IPS-18a (cell line): ENCODE measurements around the gene ARSD.

Experiments
- H3K27ac ChIP-seq: one replicate; pipeline ENCODE4 v1.5.1; 2013; ENCODE audit warnings: low read length
- H3K27me3 ChIP-seq: one replicate; pipeline ENCODE4 v1.6.1; 2013; ENCODE audit warnings: mild to moderate bottlenecking, low read length; ENCODE audit not compliant: control insufficient read depth, insufficient read depth
- H3K36me3 ChIP-seq: one replicate; pipeline ENCODE4 v1.6.1; 2013; ENCODE audit warnings: low read depth, low read length; ENCODE audit not compliant: control insufficient read depth
- H3K4me1 ChIP-seq: one replicate; pipeline ENCODE4 v1.6.1; 2013; ENCODE audit warnings: low read depth, low read length; ENCODE audit not compliant: control insufficient read depth
- H3K4me3 ChIP-seq: one replicate; pipeline ENCODE4 v1.5.1; 2013; ENCODE audit warnings: low read length
- H3K9ac ChIP-seq: one replicate; pipeline ENCODE4 v1.6.1; 2013; ENCODE audit warnings: mild to moderate bottlenecking, low read length, moderate library complexity
- H3K9me3 ChIP-seq: one replicate; pipeline ENCODE4 v1.6.1; 2013; ENCODE audit warnings: low read depth, low read length; ENCODE audit not compliant: control insufficient read depth

ARSD gene

DNA sequence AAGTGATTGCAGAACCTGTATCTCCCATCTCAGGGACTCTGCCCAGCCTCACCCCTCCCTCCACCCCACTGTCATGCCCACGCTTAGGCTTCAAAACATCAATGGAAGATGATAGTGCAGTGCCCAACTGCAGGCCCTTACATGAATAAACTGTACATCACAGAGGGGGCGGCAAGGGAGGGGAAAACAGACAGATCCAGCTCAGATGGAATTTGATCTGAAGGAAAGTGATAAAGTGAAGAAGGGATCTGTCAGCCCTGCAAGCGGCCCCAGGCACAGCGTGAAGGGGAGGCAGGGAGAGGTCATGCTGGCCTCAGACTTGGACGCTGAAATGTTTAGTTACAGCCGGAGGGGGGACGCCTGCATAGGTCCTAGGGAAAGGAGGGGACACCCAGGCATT lies 61.9 kb downstream of the ARSD start:
- H3K4me1 ChIP-seq, result peaks cover 5% of the 10 kb centered on the region
- H3K36me3 ChIP-seq, result peaks cover 40% of the 10 kb centered on the region
- no peak overlapping the region for H3K9ac ChIP-seq
- H3K27ac ChIP-seq, result no peak overlapping the region
- H3K9me3 ChIP-seq, result no peaks in the 10 kb centered on the region
- H3K27me3 ChIP-seq, result no peaks in the 10 kb centered on the region
- H3K4me3 ChIP-seq, result no peak overlapping the region

DNA sequence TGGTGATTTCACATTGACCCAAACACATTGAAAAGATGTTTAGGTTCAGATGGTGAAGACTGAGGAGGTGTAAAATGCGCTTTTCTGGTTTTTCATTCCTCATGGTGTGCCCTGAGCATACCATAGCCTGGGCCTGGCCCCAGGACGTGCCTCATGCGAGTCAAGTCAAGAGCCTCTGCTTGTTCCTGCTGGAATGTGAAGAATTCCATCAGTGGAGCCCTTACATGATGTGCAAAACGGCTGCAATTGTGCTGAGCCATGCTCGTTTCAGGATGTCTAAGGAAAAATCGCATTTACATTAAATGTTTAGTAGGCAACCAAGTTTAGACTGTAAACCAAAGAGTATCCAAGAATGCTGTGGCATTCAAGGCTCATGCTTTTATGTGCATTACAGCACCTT lies 65.5 kb downstream of the ARSD start:
- Histone ChIP-seq H3K36me3 (peaks cover 67% of the 10 kb centered on the region), H3K27ac (no peak overlapping the region), H3K9ac (no peak overlapping the region), H3K4me3 (no peak overlapping the region), H3K9me3 (no peaks in the 10 kb centered on the region), H3K27me3 (no peaks in the 10 kb centered on the region), H3K4me1 (peaks cover 5% of the 10 kb centered on the region)

DNA sequence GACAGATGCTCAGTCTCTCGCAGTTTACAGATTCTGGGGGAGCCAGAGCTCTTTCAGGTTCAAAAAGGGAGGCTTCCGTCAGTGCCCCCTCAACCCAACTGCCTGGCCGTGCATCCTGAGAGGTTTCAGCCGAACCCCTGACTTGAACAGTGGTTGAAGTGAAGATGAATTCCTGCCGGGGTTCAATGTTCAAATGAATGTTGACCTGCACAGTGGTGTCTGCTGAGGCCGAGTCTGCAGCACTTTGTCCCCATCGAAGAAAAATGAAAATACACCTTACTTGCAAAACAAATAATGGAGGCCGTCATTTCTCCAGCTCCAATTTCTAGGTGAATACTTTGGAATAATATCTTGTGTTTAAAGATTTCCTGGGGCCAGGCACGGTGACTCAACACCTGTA lies 66.7 kb downstream of the ARSD start:
- H3K27ac ChIP-seq, result no peak overlapping the region
- peaks cover 5% of the 10 kb centered on the region for H3K4me1 ChIP-seq
- no peaks in the 10 kb centered on the region for H3K27me3 ChIP-seq
- no peak overlapping the region for H3K4me3 ChIP-seq
- no peaks in the 10 kb centered on the region for H3K9me3 ChIP-seq
- H3K9ac ChIP-seq, result no peak overlapping the region
- peaks cover 76% of the 10 kb centered on the region for H3K36me3 ChIP-seq

DNA sequence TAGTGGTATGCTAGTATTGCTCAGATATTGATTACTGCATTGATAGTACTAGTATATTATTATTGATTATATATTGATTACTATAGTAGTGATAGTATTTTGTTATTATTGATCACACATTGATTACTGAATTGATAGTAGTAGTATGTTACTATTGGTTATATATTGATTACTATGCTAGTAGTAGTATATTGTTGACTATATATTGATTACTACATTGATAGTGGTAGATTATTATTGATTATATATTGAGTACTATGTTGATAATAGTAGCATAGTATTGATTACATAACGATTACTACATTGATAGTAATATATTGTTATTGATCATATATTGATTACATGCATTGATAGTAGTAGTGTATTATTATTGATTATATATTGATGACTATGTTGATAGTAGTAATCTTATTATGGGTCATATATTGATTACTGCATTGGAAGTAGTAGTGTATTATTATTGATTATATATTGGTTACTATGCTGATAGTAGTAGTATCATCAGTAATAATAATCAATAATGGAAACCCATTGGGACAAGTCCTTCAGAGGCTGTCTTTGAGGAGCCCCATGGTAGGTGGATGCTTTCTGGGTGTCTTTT lies 69.8 kb downstream of the ARSD start:
- Histone ChIP-seq H3K4me3 (no peak overlapping the region), H3K36me3 (peaks cover 79% of the 10 kb centered on the region), H3K27me3 (no peaks in the 10 kb centered on the region), H3K9ac (no peak overlapping the region), H3K4me1 (peaks cover 5% of the 10 kb centered on the region), H3K9me3 (no peaks in the 10 kb centered on the region), H3K27ac (no peak overlapping the region)

DNA sequence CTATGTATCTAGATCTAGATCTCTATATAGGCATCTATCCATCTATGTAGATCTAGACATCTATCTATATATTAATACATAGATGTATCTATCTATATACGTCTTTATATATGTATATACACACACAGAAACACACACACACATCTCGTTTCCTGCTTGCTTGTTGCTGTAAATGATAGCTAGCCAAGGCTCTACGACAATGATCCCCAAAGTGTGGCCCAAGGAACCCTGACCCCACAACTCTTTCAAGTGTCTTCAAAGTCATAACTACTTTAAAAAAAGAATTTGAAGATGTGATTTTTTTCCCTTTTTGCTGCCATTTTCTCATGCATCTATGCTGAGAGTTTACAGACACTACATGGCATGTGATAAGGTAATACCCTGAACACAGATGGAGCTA lies 71.6 kb downstream of the ARSD start:
- Histone ChIP-seq H3K4me1 (no peaks in the 10 kb centered on the region), H3K36me3 (peaks cover 76% of the 10 kb centered on the region), H3K27me3 (no peaks in the 10 kb centered on the region), H3K9ac (no peak overlapping the region), H3K4me3 (no peak overlapping the region), H3K9me3 (no peaks in the 10 kb centered on the region), H3K27ac (no peak overlapping the region)

DNA sequence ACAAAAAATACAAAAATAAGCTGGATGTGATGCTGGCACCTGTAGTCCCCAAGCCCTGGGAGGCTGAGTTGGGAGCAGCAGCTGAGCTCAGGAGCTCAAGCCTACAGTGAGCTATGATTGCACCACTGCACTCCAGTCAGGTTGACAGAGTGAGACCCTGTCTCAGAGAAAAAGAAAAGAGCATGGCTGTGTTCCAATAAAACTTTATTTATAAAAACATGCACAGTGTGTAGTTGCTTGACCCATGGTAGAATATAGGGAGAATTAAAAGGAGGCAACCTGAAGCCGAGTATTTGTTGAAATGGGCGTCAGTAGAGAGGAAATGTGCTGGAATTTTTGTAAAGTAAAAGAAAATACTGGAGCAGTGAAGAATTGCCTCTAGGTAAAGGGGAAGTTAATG lies 73.4 kb downstream of the ARSD start:
- Histone ChIP-seq H3K27ac (no peak overlapping the region), H3K27me3 (no peaks in the 10 kb centered on the region), H3K9ac (no peak overlapping the region)

DNA sequence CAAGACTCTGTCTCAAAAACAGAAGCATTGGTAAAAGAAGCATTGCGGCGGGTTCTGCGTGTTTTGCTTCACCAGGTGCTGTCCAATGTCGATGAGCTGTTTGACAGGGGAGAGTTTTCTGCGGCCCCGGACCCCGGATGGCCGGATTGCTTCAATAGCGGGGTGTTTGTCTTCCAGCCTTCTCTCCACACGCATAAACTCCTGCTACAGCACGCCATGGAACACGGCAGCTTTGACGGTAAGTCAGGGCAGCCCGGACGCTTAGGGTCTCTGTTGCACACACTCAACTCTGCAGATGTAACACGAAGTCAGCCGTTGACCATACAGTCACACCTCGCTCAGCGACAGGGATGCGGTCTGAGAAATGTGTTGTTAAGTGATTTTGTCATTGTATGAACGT lies 74.2 kb downstream of the ARSD start:
- Histone ChIP-seq H3K4me1 (no peaks in the 10 kb centered on the region), H3K4me3 (no peak overlapping the region), H3K27ac (no peak overlapping the region), H3K27me3 (no peaks in the 10 kb centered on the region), H3K9ac (no peak overlapping the region), H3K9me3 (no peaks in the 10 kb centered on the region), H3K36me3 (peaks cover 54% of the 10 kb centered on the region)

More for the DNA sequence above, 73.4 kb downstream of the ARSD start:
- H3K36me3 ChIP-seq, result peaks cover 59% of the 10 kb centered on the region
- H3K4me3 ChIP-seq, result no peak overlapping the region
- no peaks in the 10 kb centered on the region for H3K4me1 ChIP-seq
- H3K9me3 ChIP-seq, result no peaks in the 10 kb centered on the region
